Measurements from ENCODE around the gene D2HGDH.
"Not testable (repeated sequence)": the region's sequence is repeated elsewhere in the genome, so short reads cannot be mapped to it uniquely, and the experiment has no call there.

D2HGDH gene

DNA sequence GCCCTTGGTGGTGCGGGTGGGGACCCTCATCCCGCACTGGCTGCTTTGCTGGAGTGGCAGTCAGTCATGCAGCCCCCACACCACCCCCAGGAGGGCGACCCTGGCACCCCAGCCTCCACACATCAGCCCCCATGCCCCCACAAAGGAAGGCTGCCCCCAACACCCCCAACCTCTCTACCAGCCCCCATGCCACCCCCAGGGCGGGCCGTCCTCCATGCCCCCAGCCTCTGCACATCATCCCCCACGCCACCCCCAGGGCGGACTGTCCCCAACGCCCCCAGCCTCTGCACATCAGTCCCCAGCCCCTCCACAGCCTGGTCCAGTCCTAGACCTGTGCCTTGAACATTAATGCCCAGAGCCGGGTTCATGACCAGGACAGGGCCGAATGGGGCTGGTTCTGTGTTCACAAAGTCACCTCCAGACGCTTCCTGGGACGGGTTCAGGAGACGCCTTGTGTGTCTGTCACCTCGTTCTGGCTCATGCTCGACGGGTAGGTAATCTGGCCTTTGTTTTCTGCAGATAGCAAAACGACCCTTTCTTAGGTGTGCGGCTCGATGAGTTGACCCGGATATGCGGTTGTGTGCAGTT is 18.4 kb downstream of the D2HGDH start:
- FAIRE-seq: no peak
- no peak for DNase-seq (ENCODE audit: insufficient read length)
- TF ChIP-seq POLR2AphosphoS5 (IDR thresholded peaks at IDR 0.05; ENCODE audit: low read depth, low read length) (no peak), TAF1 (IDR thresholded peaks at IDR 0.05; ENCODE audit: borderline replicate concordance, low read depth, low read length) (no peak), POLR2A (IDR thresholded peaks at IDR 0.05; ENCODE audit: low read depth, low read length) (no peak)

DNA sequence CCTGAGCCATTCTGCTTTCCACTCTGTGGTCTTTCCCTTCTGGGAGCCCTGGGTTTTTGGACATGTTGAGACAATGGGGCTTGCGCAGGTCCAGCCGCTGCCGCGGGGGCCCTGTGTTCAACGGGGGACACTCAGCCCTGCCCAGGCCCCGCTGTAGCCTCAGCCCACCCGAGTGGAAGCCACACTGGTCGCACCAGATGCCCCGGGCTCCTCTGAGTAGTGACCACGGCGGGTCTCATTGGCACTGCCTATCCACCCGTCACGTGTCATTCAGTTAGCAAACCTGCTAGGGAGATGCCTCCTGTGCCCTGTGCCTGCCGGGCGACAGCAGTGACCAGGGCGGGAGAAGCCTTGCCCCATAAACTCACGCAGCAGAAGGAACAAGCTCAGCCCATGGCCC is 19.1 kb downstream of the D2HGDH start:
- FAIRE-seq: no peak
- DNase-seq (ENCODE audit: insufficient read length): no peak
- no peak for TF ChIP-seq POLR2AphosphoS5 (IDR thresholded peaks at IDR 0.05; ENCODE audit: low read depth, low read length)
- no peak for TF ChIP-seq TAF1 (IDR thresholded peaks at IDR 0.05; ENCODE audit: borderline replicate concordance, low read depth, low read length)
- no peak for TF ChIP-seq POLR2A (IDR thresholded peaks at IDR 0.05; ENCODE audit: low read depth, low read length)

DNA sequence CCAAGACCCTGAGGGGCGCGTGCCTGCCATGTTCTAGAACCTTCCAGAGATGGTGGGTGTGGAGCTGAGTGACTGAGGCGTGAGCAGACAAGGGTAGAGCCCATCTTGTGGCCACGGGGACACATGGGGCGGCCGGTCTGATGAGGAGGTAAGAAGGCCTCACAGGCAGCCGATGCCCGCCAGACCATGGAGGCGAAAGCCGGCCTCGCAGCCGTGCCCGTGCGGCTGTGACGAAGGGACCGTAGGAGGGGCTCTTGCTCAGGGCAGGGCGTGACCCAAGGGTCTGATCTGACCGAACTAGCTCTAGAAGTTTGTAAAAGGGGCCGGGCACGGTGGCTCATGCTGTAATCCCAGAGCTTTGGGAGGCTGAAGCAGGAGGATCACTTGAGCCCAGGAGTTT is 19.6 kb downstream of the D2HGDH start:
- FAIRE-seq (no peak), DNase-seq (ENCODE audit: insufficient read length) (no peak)
- TF ChIP-seq TAF1 (IDR thresholded peaks at IDR 0.05; ENCODE audit: borderline replicate concordance, low read depth, low read length): no peak
- TF ChIP-seq POLR2A (IDR thresholded peaks at IDR 0.05; ENCODE audit: low read depth, low read length): no peak
- no peak for TF ChIP-seq POLR2AphosphoS5 (IDR thresholded peaks at IDR 0.05; ENCODE audit: low read depth, low read length)

DNA sequence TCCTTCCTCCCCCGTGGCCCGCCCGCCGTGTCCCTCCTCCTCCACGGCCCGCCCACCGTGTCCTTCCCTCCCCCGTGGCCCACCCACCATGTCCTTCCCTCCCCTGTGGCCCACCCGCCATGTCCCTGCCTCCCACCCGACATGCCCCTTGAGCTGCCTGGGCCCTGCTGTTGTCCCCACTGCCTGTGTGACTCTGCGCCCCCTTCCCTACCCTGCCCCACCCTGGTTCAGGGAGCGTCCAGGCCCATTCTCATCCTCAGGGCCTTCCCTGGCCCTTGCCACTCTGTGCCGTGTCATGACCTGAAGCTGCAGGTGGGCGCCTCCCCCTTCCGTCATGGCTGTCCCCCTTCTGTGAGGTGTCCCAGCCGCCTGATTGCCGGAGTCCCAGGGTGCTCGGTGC is 20.7 kb downstream of the D2HGDH start:
- FAIRE-seq: no peak
- DNase-seq (ENCODE audit: insufficient read length): no peak
- TF ChIP-seq POLR2A (IDR thresholded peaks at IDR 0.05; ENCODE audit: low read depth, low read length): no peak
- no peak for TF ChIP-seq TAF1 (IDR thresholded peaks at IDR 0.05; ENCODE audit: borderline replicate concordance, low read depth, low read length)
- no peak for TF ChIP-seq POLR2AphosphoS5 (IDR thresholded peaks at IDR 0.05; ENCODE audit: low read depth, low read length)

DNA sequence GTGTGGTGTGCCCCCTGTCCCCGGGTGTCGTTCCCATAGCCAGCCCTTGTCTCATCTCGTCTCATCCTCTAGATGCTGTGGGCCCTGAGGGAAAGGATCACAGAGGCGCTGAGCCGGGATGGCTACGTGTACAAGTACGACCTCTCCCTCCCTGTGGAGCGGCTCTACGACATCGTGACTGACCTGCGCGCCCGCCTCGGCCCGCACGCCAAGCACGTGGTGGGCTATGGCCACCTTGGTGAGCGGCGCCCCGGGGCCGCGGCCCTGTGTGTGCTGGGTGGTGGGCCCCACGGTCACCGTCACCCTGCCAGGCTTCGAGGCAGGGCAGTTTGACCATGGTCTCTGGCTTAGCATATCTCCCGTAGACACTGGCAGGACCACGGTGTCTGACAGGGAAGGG is 21.3 kb downstream of the D2HGDH start:
- TF ChIP-seq TAF1 (IDR thresholded peaks at IDR 0.05; ENCODE audit: borderline replicate concordance, low read depth, low read length) (no peak), POLR2AphosphoS5 (IDR thresholded peaks at IDR 0.05; ENCODE audit: low read depth, low read length) (no peak), POLR2A (IDR thresholded peaks at IDR 0.05; ENCODE audit: low read depth, low read length) (no peak)
- FAIRE-seq (no peak), DNase-seq (ENCODE audit: insufficient read length) (no peak)

DNA sequence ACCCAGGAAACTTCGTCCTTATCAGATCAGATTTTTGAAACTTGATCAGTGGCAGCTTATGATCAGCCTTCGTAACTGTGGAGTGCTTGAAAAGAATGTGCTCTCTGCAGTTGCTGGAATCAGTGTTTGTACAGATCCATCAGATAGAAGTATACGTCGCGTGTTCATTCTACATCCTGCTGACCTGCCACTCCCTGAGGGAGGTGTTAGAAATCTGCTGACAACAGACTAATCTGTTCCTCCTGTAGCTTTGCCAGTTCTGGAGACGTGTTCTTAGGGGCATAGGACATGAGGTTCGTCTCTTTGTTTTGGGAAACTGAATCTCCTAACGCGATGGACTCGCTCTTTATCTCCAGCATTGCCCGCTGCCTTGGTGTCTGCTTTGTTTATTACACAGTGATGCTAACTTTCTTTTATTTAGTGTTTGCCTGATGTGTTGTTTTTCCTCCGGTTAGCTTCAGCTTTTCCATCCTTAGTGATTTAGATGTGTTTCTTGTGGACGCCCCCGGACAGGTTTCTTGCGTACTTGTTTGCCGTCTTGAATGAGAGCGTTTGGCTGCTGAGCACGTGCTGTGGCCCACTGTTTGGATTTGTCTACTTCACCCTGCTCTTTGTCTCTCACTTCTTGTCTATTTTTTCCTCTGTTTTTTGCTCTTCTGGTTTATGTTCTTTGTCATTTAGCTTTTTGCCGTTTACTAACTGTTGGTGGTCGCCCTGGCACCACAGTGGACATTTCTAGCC is 24.8 kb downstream of the D2HGDH start:
- no peak for TF ChIP-seq TAF1 (IDR thresholded peaks at IDR 0.05; ENCODE audit: borderline replicate concordance, low read depth, low read length)
- no peak for TF ChIP-seq POLR2A (IDR thresholded peaks at IDR 0.05; ENCODE audit: low read depth, low read length)
- no peak for TF ChIP-seq POLR2AphosphoS5 (IDR thresholded peaks at IDR 0.05; ENCODE audit: low read depth, low read length)
- FAIRE-seq (no peak), DNase-seq (ENCODE audit: insufficient read length) (no peak)

DNA sequence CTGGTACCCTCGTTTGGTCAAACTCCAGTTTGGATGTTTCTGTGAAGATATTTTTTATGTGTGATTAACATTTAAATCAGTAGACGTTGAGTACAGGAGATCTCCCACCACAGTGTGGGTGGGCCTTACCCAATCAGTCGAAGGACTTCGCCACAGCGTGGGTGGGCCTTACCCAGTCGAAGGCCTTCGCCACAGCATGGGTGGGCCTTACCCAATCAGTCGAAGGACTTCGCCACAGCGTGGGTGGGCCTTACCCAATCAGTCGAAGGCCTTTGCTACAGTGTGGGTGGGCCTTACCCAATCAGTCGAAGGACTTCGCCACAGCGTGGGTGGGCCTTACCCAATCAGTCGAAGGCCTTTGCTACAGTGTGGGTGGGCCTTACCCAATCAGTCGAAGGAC is 25.5 kb downstream of the D2HGDH start:
- FAIRE-seq; DNase-seq (ENCODE audit: insufficient read length): not testable (repeated sequence)

DNA sequence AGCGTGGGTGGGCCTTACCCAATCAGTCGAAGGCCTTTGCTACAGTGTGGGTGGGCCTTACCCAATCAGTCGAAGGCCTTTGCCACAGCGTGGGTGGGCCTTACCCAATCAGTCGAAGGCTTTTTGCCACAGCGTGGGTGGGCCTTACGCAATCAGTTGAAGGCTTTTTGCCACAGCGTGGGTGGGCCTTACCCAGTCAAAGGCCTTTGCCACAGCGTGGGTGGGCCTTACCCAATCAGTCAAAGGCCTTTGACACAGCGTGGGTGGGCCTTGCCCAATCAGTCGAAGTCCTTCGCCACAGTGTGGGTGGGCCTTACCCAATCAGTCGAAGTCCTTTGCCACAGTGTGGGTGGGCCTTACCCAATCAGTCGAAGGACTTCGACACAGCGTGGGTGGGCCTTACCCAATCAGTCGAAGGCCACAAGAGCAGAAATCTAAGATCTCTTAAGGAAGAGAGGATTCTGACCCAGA is 25.9 kb downstream of the D2HGDH start:
- DNase-seq (ENCODE audit: insufficient read length) (no peak), FAIRE-seq (no peak)
- TF ChIP-seq POLR2A (IDR thresholded peaks at IDR 0.05; ENCODE audit: low read depth, low read length): no peak
- TF ChIP-seq TAF1 (IDR thresholded peaks at IDR 0.05; ENCODE audit: borderline replicate concordance, low read depth, low read length): no peak
- TF ChIP-seq POLR2AphosphoS5 (IDR thresholded peaks at IDR 0.05; ENCODE audit: low read depth, low read length): no peak

DNA sequence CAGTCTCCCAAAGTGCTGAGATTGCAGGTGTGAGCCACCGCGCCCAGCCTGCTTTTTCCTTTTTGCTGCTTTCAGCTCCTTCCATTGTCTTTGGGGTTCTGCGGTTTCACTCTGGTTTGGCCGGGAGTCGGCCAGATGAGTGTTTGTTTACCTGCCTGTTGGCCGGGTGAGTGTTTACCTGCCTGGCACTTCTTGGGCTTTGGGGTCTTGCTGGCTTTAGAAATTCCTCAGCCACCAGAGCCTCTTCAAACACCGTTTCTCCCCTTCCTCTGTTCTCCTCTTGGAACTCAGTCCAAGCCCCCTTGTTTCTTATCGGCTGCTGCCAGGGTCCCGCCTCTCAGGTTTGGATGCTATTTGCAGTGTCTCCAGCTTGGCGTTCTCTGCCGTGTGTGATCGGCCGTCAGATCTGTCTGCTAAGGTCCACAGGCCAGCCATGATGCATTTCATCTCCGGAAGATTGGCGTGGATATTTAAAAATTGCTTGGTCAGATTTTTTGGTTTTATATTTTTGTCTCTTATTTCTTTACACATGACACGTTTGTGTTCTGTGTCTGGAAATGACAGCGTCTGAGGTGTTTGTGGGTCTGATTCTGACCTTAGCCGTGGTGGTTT is 28.0 kb downstream of the D2HGDH start:
- FAIRE-seq (no peak), DNase-seq (ENCODE audit: insufficient read length) (no peak)

DNA sequence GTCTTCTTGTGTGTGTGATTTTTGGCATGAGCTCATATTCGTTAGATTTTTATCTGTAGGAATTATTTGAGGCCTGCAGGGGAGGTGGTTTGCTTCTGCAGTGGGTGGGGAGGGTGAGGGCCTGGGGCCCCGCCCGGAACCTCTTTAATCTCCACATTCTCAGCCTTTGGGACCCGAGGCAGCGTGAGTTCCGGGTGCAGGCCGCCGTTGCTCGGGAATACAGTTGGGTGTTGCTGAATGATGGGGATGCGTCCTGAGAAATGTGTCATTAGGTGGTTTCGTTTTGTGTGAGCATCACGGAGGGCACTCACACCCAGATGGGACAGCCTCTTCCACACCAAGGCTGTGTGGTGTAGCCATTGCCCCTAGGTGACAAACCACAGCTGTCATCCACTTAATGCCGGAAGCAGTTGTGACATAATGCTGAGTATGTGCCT is 28.5 kb downstream of the D2HGDH start:
- FAIRE-seq (no peak), DNase-seq (ENCODE audit: insufficient read length) (peak; percentile 14)
- TF ChIP-seq POLR2A (IDR thresholded peaks at IDR 0.05; ENCODE audit: low read depth, low read length) (no peak), TAF1 (IDR thresholded peaks at IDR 0.05; ENCODE audit: borderline replicate concordance, low read depth, low read length) (no peak), POLR2AphosphoS5 (IDR thresholded peaks at IDR 0.05; ENCODE audit: low read depth, low read length) (no peak)

More for the DNA sequence above, 28.0 kb downstream of the D2HGDH start:
- TF ChIP-seq POLR2AphosphoS5 (IDR thresholded peaks at IDR 0.05; ENCODE audit: low read depth, low read length) (no peak), TAF1 (IDR thresholded peaks at IDR 0.05; ENCODE audit: borderline replicate concordance, low read depth, low read length) (no peak), POLR2A (IDR thresholded peaks at IDR 0.05; ENCODE audit: low read depth, low read length) (no peak)

DNA sequence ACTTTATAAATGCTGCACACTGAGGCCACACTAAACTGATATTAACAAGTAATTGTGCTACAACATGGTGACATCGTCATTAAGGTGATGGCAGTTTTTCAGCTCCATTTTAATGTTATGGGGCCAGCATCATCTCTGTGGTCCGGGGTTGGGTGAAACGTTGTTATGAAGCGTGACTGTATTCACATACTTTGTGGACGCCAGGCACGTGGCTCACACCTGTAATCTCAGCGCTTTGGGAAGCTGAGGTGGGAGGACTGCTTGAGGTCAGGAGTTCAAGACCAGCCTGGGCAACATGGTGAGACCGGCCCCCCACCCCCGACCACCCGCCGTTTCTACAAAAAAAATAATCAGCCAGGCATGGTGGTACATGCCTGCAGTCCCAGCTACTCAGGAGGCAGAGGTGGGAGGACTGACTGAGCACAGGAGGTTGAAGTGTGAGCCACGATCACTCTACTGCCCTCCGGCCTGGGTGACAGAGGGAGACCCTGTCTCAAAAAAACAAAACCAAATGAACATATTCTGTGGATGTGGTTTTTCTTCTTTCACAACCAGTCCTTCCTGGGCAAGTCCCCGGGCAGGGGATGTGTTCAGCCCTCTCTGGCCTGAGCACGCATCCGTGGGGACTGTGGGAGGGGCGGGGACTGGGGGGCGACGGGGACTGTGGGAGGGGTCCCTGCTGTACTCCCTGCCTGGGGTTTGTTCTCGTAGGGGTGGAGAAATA is 29.3 kb downstream of the D2HGDH start:
- FAIRE-seq: no peak

More for the DNA sequence above, 29.3 kb downstream of the D2HGDH start:
- DNase-seq (ENCODE audit: insufficient read length): peak; percentile 6
- TF ChIP-seq POLR2A (IDR thresholded peaks at IDR 0.05; ENCODE audit: low read depth, low read length) (no peak), POLR2AphosphoS5 (IDR thresholded peaks at IDR 0.05; ENCODE audit: low read depth, low read length) (no peak), TAF1 (IDR thresholded peaks at IDR 0.05; ENCODE audit: borderline replicate concordance, low read depth, low read length) (no peak)
